Stimulated activated CD8-positive, alpha-beta memory T cell treated with anti-CD3 and anti-CD28 coated beads, Interleukin-15, amount 100 ng/mL, for 48 hours (primary cell): Measurements from ENCODE around the gene ENOX1.

ENCODE experiments used
- DNase-seq, 2 donors: peaks; one replicate each; pipeline ENCODE4 v3.0.0-alpha.2; 2020; ENCODE audit warnings: low read depth in 2 of 2

Gene ENOX1

DNA sequence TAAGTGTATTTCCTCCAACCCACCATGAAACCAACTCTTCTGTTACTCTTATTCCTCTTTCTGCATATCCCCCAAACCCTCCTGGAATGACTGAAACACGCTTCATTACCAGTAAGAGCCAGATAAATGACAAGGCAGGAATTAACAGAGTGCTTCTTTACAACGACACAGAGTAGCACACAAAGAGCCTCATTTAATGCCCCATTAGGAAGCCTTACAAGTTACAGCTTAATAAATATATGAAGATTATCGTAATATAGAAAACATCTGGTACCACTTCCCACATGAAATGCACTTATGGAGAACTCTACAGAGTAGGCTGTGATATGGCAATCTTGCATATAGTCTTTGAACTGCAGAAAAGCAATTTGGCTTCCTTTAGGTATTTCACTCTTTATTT lies 116.8 kb downstream of the ENOX1 start:
- no peak for DNase-seq

DNA sequence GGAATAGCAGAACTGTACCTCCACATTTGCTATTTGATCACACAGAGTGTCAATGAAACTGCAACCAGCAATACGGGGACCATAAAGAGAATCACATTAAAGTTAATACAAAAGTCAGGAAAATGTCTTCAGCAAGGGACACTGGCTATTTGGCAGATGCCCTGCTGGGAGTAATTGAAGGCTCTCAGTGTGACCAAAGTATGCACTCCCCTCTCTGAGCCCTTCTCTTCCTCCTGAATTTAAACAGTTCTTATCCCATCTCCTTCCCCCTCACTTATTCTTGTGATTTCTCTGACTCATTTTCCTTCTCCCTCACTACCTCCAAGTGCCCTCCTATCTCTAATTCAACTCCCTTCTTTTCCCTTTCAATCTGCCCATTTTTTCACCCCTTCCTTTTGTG lies 117.7 kb downstream of the ENOX1 start:
- DNase-seq, result no peak

DNA sequence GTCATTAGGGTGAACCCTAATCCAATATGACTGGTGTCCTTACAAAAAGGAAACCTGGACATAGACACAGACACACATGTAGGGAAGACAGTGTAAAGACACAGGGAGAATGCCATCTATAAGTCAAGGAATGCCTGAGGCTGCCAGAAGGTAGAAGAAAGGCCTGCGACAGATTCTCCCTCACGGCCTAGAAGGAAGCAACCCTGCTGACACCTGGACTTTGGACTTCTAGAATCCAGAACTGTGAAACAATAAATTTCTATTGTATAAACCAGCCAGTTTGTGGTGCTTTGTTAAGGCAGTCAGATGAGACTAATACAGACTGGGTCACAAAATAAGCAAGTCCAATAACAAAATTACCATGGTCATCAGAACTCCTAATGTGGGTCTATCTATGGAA lies 120.4 kb downstream of the ENOX1 start:
- DNase-seq, result no peak

DNA sequence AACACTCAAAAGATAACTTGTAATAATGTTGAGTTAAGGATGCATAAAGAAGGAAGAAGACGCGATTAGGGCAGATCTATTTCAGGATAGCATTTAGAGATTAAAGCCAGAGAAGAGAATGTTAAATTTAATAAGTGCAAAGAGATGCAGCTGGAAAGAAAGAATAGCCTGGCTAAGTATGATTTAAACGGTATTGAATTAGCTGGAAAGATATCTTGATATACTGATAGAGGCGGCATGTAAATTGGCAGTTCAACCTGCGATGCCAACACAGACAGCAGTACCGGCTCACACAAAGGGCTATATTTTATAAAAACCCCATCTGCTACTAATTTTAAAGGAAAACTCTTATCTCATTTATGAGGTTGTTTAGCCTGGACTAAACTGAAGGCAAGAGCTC lies 121.4 kb downstream of the ENOX1 start:
- DNase-seq, result no peak

DNA sequence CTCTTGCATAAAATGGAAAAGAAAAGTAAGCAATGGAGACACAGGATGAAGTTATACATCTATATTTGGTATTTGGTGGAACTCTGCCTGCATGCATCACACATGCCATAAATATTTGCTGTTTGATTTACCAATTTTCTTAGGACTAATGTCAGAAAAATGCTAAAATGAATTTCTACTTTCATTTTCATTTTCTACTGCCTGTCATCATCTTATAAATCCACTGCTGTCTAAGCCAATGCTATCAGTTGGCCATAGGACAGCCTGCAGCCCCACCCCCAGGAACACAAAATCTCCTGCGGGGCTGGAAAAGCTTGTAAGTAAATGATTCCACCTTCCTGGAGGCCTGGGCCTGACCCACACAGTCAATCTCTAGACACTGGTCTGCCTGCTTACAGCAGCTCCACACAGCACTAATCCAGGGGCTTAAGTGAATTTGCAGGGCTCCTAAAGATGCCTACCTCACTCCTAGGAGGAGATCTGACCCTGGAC lies 122.0 kb downstream of the ENOX1 start:
- no peak for DNase-seq

DNA sequence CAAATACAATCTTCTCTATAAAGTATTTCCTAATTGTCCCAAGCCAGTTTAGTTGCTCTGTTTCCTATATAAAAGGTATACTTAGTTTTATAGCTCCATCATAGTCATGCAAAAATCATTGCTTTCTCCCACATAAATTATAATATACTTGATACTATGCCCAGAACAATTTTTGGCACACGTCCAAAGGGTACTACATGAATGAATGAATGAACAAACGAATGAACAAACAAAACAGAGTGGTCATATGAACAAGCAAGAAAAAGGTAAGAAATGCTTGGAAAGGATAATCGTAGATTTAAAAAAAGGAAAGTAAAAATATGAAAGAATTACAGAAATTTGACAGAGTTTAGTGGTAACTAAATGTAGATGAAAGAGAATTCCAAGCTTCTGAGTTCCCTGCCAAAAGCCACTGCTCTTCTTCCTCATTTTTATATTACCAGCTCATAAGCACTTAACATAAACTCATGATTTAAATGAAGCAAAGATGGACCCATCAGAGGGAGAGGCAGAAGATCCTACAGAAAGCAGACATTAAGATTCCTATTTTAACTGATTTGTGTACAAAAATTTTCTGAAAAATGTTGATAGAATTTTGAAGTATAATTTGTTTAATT lies 123.2 kb downstream of the ENOX1 start:
- no peak for DNase-seq

DNA sequence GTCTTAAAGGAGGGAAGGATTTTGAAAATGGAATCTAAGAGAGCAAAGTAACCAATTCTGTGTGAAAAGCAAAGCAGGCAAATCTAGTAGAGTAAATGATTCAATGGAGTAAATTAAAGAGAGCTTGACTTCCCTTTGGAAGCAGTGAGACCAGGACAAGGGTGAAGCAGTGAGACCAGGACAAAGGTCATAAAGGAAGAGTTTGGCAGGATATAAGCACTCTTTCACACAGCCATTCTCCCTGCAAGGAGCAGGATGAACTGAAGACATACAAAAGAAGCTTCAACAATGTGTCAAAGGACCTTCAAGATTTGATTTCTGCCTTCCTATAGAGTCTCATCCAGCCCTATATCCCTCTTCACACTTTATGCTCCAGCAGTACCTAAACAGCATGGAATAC lies 123.8 kb downstream of the ENOX1 start:
- DNase-seq, result no peak

DNA sequence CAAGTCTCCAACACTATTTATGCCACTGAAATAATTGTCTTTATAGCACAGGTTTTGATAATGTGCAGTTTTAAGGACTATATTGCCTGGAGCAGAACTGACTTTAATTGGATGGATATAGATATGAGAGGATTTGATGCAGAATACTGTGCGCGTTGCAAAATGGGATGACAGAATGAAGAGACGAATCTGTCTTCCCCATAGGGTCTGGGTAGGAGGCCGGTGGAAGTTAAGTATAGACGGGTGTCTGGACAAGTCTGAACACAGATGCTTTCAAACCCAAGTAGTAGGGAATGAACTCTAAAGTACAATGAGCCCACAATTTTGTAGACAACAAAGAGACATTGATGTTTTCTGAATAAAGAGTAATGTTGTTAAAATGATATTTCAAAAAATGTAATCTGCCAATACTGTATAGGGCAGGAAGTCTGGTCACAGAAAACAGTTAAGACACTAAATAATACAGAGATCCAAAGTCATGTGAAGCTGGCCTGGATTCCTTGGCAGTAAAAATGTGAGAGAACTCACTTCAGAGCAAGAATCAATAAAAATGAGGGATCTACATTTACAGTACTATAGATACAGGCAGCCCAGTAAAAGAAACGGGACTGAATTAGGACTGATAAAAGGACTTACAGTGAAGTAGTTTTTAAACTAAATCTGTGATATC lies 125.5 kb downstream of the ENOX1 start:
- DNase-seq, result no peak

DNA sequence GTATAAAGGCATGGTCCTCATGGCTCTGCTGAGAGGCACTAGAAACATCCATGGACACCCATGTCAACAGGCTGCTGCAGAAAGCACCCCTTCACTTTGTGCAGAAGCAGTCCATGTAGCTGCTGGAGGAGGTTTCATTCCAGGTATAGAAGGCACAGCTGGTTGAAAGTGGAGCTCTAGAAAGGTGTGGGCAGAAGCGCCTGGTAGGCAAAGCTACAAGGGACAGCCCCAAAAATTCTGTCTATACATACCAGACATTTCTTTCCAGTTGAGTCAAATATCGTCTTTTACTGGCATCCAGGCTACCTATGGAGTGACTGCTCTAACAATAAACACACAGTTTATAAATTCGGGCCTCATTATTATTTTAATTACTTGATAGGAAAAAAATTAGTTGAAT lies 129.3 kb downstream of the ENOX1 start:
- no peak for DNase-seq

DNA sequence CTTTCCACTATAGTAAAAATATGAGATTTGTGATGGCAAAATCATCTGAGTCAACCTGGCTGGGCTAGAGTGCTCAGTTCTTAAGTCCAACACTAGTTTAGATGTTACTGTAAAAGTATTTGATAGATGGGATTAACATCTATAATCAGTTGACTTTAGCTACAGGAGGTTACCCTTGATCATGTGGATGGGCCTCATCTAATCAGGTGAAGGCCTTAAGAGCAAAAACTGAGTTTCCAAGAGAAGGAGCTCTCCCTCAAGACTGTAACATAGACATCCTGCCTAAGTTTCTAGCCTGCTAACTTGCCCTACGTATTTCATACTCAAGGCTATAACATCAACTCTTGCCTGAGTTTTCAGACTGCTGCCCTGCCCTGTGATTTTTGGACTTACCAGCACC lies 132.8 kb downstream of the ENOX1 start:
- DNase-seq, result no peak

DNA sequence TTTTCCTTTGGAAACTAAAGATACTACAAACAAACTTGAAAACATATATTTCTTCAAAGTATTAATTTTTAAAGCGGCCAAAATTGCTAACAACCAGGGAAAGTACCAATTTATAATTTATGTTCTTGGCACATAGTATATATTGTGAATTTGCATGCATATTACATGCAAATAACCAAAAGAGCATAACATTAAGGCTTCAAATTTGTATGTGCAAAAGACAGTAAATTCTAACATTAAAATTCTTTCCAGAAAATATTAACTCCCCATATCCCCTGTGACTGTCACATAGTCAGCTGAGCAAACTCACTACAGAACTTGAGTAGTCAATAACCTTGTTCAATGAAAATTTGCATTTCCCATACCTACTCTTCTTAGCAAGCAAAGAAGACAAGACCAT lies 133.4 kb downstream of the ENOX1 start:
- no peak for DNase-seq

DNA sequence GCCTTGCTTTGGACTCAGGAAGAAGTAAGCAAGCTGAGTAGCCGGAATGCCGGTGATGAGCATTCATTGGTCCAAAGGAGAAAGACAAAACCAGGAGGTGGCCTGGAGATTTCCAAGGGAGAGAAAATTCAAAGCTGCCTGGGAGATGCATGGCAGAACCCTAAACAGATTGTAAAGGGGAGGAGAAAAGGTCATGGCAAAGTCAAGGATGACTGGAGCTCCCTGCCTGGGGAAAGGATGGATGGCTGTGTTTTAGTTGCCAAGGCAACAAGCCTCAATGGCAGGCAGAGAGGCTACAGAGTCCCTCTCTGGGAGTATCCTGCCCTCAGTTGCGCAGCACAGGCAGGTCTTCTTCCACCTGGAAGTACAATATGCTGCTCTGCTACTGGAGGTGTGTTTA lies 134.0 kb downstream of the ENOX1 start:
- no peak for DNase-seq

DNA sequence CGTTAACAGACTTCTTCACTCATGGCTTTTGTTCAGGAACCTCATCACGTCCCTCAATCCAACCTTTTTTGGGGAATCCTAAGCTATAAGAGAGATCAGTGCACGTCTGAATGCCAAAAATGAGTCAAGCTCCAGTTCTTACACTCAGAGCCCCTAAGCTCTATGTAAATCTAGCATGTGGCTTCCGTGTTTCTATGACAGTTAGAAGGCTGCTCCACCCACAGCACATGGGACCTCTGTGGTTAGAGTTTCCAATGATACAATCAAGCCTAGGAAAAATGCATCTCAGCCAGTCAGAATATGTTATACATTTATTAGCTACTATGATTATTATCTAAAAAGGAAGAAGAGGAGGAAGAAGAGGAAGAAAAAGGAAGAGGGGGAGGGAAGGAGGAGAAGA lies 135.9 kb downstream of the ENOX1 start:
- DNase-seq, result no peak

DNA sequence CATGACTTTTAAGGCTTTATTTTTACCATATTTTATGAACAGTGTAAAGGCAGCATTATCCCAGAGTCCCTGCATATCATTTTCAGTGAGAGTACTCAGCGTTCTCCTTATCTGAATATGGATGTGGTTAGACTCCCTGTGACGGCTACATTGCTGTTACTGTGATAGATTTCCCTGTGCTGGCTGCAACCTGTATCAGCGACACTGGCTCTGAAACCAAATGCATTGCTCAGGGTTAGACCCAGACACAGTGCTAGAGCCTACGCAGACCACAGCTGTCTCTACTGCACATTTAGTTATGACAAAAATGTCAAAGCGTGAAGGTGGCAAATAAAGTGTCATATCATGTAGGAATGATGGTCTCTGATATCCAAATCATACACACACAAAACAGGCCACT lies 138.0 kb downstream of the ENOX1 start:
- DNase-seq, result no peak

DNA sequence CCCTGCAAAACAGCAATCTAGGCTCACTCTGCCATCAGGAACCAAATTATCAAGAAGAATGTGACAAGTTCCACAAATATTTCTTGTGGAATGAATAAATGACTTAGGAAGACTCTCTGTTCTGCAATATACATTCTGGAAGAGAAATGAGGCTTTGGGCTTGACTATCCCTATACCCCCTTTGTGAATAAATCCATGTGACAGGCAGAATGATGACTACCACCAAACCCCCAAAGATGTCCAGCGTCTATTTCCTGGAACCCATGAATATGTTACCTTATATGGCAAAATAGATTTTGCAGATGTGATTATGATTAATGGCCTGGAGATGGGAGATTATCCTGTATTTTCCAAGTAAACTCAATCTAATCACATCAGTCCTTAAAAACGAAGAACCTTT lies 139.3 kb downstream of the ENOX1 start:
- no peak for DNase-seq

DNA sequence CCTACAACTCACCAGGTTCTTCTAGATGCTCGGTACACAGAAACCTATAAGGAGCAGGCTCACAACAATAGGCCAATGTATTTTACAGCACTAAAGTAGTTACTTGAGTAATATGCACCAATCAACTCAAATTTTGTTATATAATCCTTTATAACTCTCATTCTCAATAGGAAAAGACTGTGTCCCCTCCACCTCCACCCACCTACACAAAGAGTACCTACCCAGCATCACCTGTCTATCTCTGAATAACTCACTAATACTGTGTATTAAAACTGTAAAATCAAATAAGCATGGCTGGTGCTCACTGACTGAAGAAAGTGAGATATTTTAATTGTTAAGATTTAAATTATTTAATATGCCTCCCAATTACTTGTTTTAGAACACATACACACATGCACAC lies 146.3 kb downstream of the ENOX1 start:
- DNase-seq, result no peak

DNA sequence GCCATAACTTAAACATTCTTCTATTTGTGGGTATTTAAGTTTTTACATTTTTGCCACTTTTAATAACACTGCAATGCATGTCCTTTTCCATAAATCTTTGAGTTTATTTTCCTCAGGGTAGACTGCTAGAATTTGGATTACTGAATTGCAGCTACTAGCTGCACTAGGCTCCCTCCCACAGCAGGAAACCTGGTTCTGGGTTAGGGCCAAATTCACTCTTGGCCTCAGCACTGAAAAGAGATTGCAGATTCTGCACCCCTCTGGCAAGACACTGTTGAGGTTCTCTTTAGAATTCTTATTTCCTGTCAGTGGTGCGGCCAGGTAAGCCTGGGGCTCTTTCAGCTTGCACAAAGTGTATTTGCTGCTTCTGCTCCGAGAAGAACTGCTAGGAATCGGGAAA lies 155.7 kb downstream of the ENOX1 start:
- no peak for DNase-seq

DNA sequence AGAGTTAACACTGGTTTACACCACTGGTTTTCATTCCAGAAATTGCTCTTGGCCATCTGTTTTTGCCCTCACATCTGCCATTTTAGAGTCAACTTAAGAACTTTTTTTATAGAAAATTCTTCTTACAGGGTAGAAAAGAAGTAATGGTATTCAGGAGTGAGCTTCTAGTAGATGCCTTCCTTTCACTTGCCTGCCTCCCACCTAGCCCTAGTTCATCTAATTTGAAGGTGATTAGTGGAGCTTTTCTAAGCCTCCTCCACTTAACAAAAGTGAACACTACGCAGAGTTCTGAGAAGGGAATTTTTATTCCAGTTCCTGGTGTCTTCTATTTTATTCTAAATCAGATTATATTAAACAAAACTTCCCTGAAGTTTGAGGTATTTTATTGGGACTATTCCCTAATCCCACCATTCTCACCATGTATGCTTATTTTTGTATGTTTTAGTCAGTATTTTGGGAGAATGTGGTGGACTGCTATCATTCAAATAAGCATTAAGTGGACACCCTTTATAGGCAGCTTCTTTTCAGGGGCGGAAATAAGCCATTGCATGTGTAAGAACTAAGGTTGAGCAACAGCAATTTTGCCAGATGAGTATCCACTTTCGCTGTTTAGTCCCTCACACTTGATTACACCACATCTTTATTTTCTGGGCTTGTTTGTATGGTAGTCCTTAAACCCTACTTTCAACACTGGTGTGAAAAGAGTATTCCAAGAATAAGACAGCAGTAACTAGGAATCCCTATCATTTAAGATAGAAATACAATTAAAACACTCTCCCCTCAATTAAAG lies 156.9 kb downstream of the ENOX1 start:
- DNase-seq, result no peak

DNA sequence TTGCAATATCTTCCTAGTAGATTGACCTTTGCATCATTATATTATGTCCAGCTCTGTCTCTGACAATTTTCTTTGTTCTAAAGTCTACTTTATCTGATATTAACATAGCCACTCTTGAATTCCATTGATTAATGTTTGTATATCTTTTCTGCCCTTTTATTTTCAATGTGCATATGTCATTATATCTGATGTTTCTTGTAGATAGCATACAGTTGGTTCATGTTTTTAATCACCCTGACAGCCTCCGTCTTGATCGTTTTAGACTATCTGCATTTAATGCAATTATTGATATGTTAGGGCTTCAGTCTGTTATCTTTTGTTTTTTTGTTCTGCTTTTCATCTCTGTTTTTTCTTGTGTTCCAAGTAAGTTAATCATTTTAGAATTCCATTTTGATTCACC lies 159.8 kb downstream of the ENOX1 start:
- DNase-seq, result no peak

DNA sequence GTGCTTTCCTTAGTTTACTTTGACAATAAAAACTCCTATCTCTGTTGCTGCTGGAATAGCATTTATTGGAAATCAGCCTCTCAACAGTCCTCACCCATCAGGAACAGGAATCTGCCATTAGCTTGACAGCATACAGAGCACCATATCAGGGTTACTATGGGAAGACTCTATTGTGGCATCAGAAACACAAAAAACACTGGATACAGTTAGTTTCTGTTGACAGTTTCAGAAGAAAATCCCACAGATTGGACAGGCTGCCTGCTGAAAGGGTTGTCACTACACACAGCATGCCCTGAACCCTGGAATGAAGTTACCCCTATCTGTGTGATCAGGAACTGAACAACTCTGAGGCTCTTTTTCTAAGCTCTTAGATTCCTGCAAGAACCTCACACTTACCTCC lies 172.7 kb downstream of the ENOX1 start:
- DNase-seq, result no peak

DNA sequence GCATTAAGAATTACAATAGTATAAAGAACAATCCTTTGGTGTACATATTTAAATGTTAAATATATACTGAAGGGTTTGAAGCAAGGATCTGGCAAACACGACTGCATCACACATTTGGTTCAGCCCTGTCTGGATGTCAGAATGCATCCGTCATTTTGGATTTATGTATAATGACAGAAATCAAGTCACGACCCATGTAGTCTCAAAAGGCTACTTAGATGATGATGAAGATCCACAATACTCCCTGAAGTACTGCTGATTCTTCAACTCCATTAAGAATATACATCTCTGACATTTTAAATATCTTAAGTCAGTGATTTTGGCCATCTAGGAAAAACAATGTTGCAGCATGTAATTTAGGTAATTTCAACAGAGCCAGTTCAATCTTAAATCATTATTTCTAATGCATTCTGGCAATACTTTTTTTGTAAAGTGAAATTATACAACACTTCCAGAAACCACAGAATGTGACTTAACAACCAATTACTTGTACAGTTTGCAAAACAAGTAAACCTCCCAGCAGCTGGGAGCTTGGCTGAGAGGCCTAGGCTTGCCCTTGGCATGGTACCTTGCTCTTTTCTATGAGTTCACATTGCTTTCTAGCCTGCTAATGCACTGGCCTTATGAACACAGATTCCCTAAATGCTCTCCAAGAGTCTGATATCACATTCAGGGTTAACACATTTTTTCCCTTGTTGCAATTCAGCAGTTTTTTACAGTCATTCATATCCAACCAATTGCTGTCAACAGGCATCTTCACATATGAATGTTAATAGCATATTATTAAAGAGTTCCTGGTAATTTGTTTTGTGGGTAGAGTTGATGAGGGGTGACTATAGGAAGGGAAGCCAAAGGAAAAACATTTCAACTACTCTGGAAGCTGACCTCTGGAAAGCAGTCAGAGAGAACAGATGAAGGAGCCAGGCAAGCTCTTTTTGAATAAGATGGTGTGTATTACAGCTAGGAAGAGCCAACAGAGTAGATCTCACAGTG lies 175.2 kb downstream of the ENOX1 start:
- DNase-seq, result no peak
